IMR-90 (cell line): Measurements from ENCODE around the gene FRZB. TPM values are rescaled to one million over a fixed set of nuclear protein-coding genes. Genes with fewer than 3 reads are reported as not detected.

Experiments
- ATAC-seq: fragments of 200-7000 bp; cut with Tn5 transposase; 2 replicates; pipeline ENCODE4 v1.9.1; 2020; ENCODE audit warnings: low read depth, mild to moderate bottlenecking, moderate library complexity
- BruUV-seq: library from RNA; stranded (reverse); fragments of 400-500 nt; replicated peaks from 2 replicates; lab custom pipeline; 2021; lab: Mats Ljungman, UMichigan
- CTCF ChIA-PET: fragments of 300-600 bp; formaldehyde crosslinking; extraction: SDS; loops from one replicate; lab custom pipeline; 2021; ENCODE audit warnings: antibody characterized with exemption; lab: Yijun Ruan, JAX
- POLR2A ChIA-PET: fragments of 300-600 bp; sonication (Branson Sonifier 250); formaldehyde crosslinking; loops from one replicate; lab custom pipeline; 2022; ENCODE audit warnings: antibody characterized with exemption; ENCODE audit not compliant: unreplicated experiment; lab: Charles Lee
- DNase-seq: peaks from one replicate; pipeline ENCODE4 v3.0.0; 2013
- H2AFZ ChIP-seq: replicated peaks from 2 replicates; pipeline ENCODE3; 2013; ENCODE audit warnings: low read length, mild to moderate bottlenecking; ENCODE audit not compliant: poor library complexity
- H2AK5ac ChIP-seq: 2 replicates; pipeline ENCODE4 v1.6.1; 2013; ENCODE audit warnings: low read depth, low read length, inconsistent platforms
- H2AK9ac ChIP-seq: replicated peaks from 2 replicates; pipeline ENCODE3; 2013; ENCODE audit warnings: mild to moderate bottlenecking, low read depth, low read length, moderate library complexity; ENCODE audit not compliant: poor library complexity
- H2BK120ac ChIP-seq: 2 replicates; pipeline ENCODE4 v1.6.1; 2013; ENCODE audit warnings: low read depth, low read length, inconsistent platforms
- H2BK15ac ChIP-seq: 3 replicates; pipeline ENCODE4 v1.6.1; 2013; ENCODE audit warnings: low read depth, low read length, inconsistent platforms
- H2BK20ac ChIP-seq: 2 replicates; pipeline ENCODE4 v1.6.1; 2013; ENCODE audit warnings: low read depth, mild to moderate bottlenecking, inconsistent platforms, low read length, moderate library complexity
- H2BK5ac ChIP-seq: 2 replicates; pipeline ENCODE4 v1.6.1; 2013; ENCODE audit warnings: mild to moderate bottlenecking, low read depth, low read length, inconsistent platforms; ENCODE audit not compliant: poor library complexity, severe bottlenecking
- H3K14ac ChIP-seq: replicated peaks from 2 replicates; pipeline ENCODE4 v1.6.1; 2013; ENCODE audit warnings: low read depth, low read length, inconsistent platforms
- H3K18ac ChIP-seq: 2 replicates; pipeline ENCODE4 v1.6.1; 2013; ENCODE audit warnings: low read depth, low read length, control low read depth
- H3K23ac ChIP-seq: 2 replicates; pipeline ENCODE4 v1.6.1; 2013; ENCODE audit warnings: low read depth, low read length, inconsistent platforms
- H3K27ac ChIP-seq: 2 replicates; pipeline ENCODE4 v1.5.1; 2013; ENCODE audit warnings: mild to moderate bottlenecking, control low read depth, low read length; ENCODE audit not compliant: insufficient read depth
- H3K27me3 ChIP-seq: 2 replicates; pipeline ENCODE4 v1.6.1; 2013; ENCODE audit warnings: low read length; ENCODE audit not compliant: control insufficient read depth, insufficient read depth
- H3K36me3 ChIP-seq: 2 replicates; pipeline ENCODE4 v1.6.1; 2013; ENCODE audit warnings: low read length, mixed read lengths; ENCODE audit not compliant: control insufficient read depth, insufficient read depth
- H3K4ac ChIP-seq: 2 replicates; pipeline ENCODE4 v1.6.1; 2013; ENCODE audit warnings: low read depth, low read length, inconsistent platforms
- H3K4me1 ChIP-seq: 2 replicates; pipeline ENCODE4 v1.6.1; 2013; ENCODE audit warnings: low read length, mixed read lengths; ENCODE audit not compliant: control insufficient read depth, insufficient read depth
- H3K4me2 ChIP-seq: 2 replicates; pipeline ENCODE4 v1.6.1; 2013; ENCODE audit warnings: low read depth, mild to moderate bottlenecking, control low read depth, low read length, moderate library complexity
- H3K4me3 ChIP-seq: 2 replicates; pipeline ENCODE4 v1.5.1; 2013; ENCODE audit warnings: low read depth, mild to moderate bottlenecking, control low read depth, low read length, moderate library complexity; ENCODE audit not compliant: insufficient read depth
- H3K56ac ChIP-seq: 2 replicates; pipeline ENCODE4 v1.6.1; 2013; ENCODE audit warnings: low read length, inconsistent platforms; ENCODE audit not compliant: insufficient read depth; ENCODE audit errors: extremely low read depth
- H3K79me1 ChIP-seq, 2 experiments: 2 replicates each; pipeline ENCODE4 v1.6.1; 2013; ENCODE audit warnings: low read length in 2 of 2, inconsistent platforms in 1 of 2, low read depth in 1 of 2
- H3K9ac ChIP-seq: 2 replicates; pipeline ENCODE4 v1.6.1; 2013; ENCODE audit warnings: low read depth, low read length, control low read depth
- H3K9me1 ChIP-seq: 2 replicates; pipeline ENCODE4 v1.6.1; 2013; ENCODE audit warnings: low read length, inconsistent platforms; ENCODE audit not compliant: insufficient read depth
- H3K9me3 ChIP-seq: 2 replicates; pipeline ENCODE4 v1.6.1; 2013; ENCODE audit warnings: low read length; ENCODE audit not compliant: control insufficient read depth, insufficient read depth
- H4K20me1 ChIP-seq: 2 replicates; pipeline ENCODE4 v1.6.1; 2013; ENCODE audit warnings: low read length, inconsistent platforms; ENCODE audit not compliant: insufficient read depth
- H4K5ac ChIP-seq: 2 replicates; pipeline ENCODE4 v1.6.1; 2013; ENCODE audit warnings: mild to moderate bottlenecking, low read depth, low read length, control low read depth
- H4K8ac ChIP-seq, 2 experiments: 2 replicates each; pipeline ENCODE4 v1.6.1; 2013; ENCODE audit warnings: low read depth in 2 of 2, low read length in 2 of 2, control low read depth in 1 of 2, inconsistent platforms in 1 of 2
- H4K91ac ChIP-seq: 2 replicates; pipeline ENCODE4 v1.6.1; 2013; ENCODE audit warnings: low read depth, low read length, inconsistent platforms; ENCODE audit not compliant: insufficient read depth
- MXI1 ChIP-seq: IDR thresholded peaks from 2 replicates; pipeline ENCODE4 v1.6.1; 2012; ENCODE audit warnings: low read depth, mild to moderate bottlenecking, low read length, moderate library complexity, borderline replicate concordance
- RCOR1 ChIP-seq: IDR thresholded peaks from 2 replicates; pipeline ENCODE4 v1.6.1; 2012; ENCODE audit warnings: mild to moderate bottlenecking, low read length, improper control_type of control experiment; ENCODE audit not compliant: insufficient replicate concordance
- WGBS, 2 experiments: methylation state at CpG; one replicate each; pipeline versions ENCODE4 v1.1.5 to v1.1.7; 2013; ENCODE audit warnings: missing lambda C conversion rate in 2 of 2; ENCODE audit not compliant: insufficient read length in 1 of 2; ENCODE audit errors: extremely low coverage in 2 of 2; 5-methylcytosine and 5-hydroxymethylcytosine counted together
- dilution Hi-C: fragments of 300-500 bp; cut with HindIII; formaldehyde crosslinking; loops from one replicate; pipeline ENCODE4 v1.14.3; 2018; ENCODE audit warnings: low sequenced_read_pairs; ENCODE audit not compliant: unreplicated experiment
- in situ Hi-C: fragments of 300-500 bp; cut with MboI; formaldehyde crosslinking; loops from 3 replicates; pipeline ENCODE4 v1.14.3; 2019; ENCODE audit warnings: low sequenced_read_pairs, inconsistent platforms, mixed read lengths
- intact Hi-C: fragments of 100-400 bp; cut with micrococcal nuclease; formaldehyde crosslinking; loops from 2 replicates; pipeline ENCODE4 v1.10.0; 2022
- polyA plus RNA-seq, 3 experiments: library from polyadenylated mRNA; depleted of rRNA; stranded (reverse); fragments of >200 nt; gene quantifications; 2 replicates each; pipeline ENCODE4 v1.2.3, GENCODE V29; 2012; ENCODE audit warnings: low replicate concordance in 1 of 3
- total RNA-seq: library from RNA; depleted of rRNA; stranded (reverse); fragments of >200 nt; gene quantifications from 2 replicates; pipeline ENCODE4 v1.2.3, GENCODE V29; 2012

The FRZB gene
- total and polyA plus RNA-seq, 2 of the 4 experiments (the other 2 are of a cell fraction), result 0.18 to 1.2 TPM

GRCh38 chr2:182814804-182815203, 51.6 kb downstream of the FRZB start:
- peaks cover 15% of the 10 kb centered on the region for H3K27me3 ChIP-seq
- no peaks in the 10 kb centered on the region for H3K9me1 ChIP-seq
- H4K5ac ChIP-seq, result no peak overlapping the region
- no peak overlapping the region for H4K8ac ChIP-seq
- no peak overlapping the region for H2BK20ac ChIP-seq
- H3K36me3 ChIP-seq, result no peaks in the 10 kb centered on the region
- H4K20me1 ChIP-seq, result no peaks in the 10 kb centered on the region
- H3K79me1 ChIP-seq, result no peaks in the 10 kb centered on the region
- CTCF ChIA-PET, result no interaction called here
- POLR2A ChIA-PET, result no interaction called here
- in situ Hi-C loops (no loop called here), intact Hi-C loops (no loop called here), dilution Hi-C loops (no loop called here)
- BruUV-seq, result no TSS peak
- TF ChIP-seq RCOR1, result no peak
- no peak for TF ChIP-seq MXI1
- H3K9me3 ChIP-seq, result no peaks in the 10 kb centered on the region
- ATAC-seq (no peak), DNase-seq (no peak)
- no peak overlapping the region for H2AFZ ChIP-seq
- no peak overlapping the region for H3K4me3 ChIP-seq
- H3K9ac ChIP-seq, result no peak overlapping the region
- H3K56ac ChIP-seq, result no peak overlapping the region
- H2BK15ac ChIP-seq, result no peak overlapping the region
- no peak overlapping the region for H3K27ac ChIP-seq
- WGBS, 2 experiments, result 80% methylated on average over 1 of the region's 3 CpGs; no CpG with 5 or more reads in 1 of the 2 experiments
- no peak overlapping the region for H3K14ac ChIP-seq
- H2BK5ac ChIP-seq, result no peak overlapping the region
- no peak overlapping the region for H3K23ac ChIP-seq
- H2BK120ac ChIP-seq, result no peak overlapping the region
- H3K18ac ChIP-seq, result no peak overlapping the region
- no peak overlapping the region for H2AK9ac ChIP-seq
- no peaks in the 10 kb centered on the region for H3K4me1 ChIP-seq
- H2AK5ac ChIP-seq, result no peak overlapping the region
- H4K91ac ChIP-seq, result no peak overlapping the region
- no peak overlapping the region for H3K4me2 ChIP-seq
- no peak overlapping the region for H3K4ac ChIP-seq
